ENCODE measurements around the gene MRPL46. TPM values are rescaled to one million over a fixed set of nuclear protein-coding genes. Genes with fewer than 3 reads are reported as not detected.
A peak's percentile ranks its signal among the peaks of the same experiment; 100 is the strongest.

MRPL46 gene
- total and polyA plus RNA-seq, 2 of the 8 experiments (the other 6 are each of a cell fraction or from before 2014, with no cell fraction given), result 17.2 to 24.5 TPM

DNA sequence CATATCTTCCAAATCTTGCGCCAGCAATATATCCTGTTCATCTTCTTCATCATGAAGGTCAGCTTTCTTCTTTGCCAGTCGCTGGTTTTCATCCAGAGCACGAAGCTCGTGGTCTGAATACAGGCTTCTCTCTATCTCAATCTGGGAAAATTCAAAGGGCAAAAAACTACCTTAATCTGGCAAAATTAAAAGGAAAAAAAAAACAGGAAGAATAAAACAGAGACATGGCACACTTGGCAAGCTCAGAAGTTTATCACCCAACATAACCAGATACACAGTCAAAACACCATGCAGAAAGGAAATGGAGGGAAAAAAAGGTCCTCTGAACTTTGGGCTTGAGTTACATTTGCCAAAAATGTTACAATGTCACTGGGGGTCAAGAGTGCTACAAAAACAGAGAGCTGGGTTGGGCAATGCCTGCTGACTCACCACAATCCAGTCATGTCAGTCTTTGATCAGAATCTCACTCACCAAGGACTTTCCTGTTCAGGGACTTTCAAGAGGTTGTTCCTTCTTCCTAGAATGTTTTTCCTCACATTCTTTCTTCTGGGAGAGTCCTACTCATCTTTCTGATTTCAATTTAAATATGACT, 1.5 kb downstream of the MRPL46 start:
- H3K9me3 ChIP-seq (ENCODE audit: insufficient read depth in 2 of 2, low read depth in 1 of 2, low read length in 1 of 2), result no peaks in the 10 kb centered on the region
- H3K27me3 ChIP-seq (replicated peaks in 1 of 4; ENCODE audit: control insufficient read depth in 3 of 4, extremely low read depth in 1 of 4, insufficient read depth in 3 of 4, low read length in 3 of 4), result no peaks in the 10 kb centered on the region
- no peaks in the 10 kb centered on the region; a peak in 1 of 7 replicates for H3K4me1 ChIP-seq (replicated peaks in 1 of 4; ENCODE audit: control insufficient read depth in 3 of 4, insufficient read depth in 4 of 4, low read length in 3 of 4)
- H2AFZ ChIP-seq (ENCODE audit: low read length), result no peak overlapping the region
- no peak overlapping the region for H3K27ac ChIP-seq (ENCODE audit: low read depth, low read length)
- peak overlapping the region in 1 of 4 experiments; percentile 98; a peak in 3 of 8 replicates for H3K4me3 ChIP-seq (ENCODE audit: extremely low read depth in 1 of 4, insufficient read depth in 2 of 4, low read depth in 3 of 4, low read length in 4 of 4)
- no peak overlapping the region for H4K8ac ChIP-seq (ENCODE audit: extremely low read depth, insufficient read depth, low read length)
- peaks cover 0 to 26% of the 10 kb centered on the region in 2 experiments; a peak in 3 of 4 replicates for H3K79me2 ChIP-seq (ENCODE audit: control insufficient read depth in 1 of 2, insufficient read depth in 2 of 2, low read length in 2 of 2)
- WGBS, 2 experiments (ENCODE audit: extremely low coverage in 1 of 2, insufficient coverage in 1 of 2, insufficient read length in 1 of 2, insufficient replicate concordance in 2 of 2, low coverage in 1 of 2, low lambda C conversion rate in 2 of 2, missing lambda C conversion rate in 1 of 2), result 97% methylated on average over 4 of the region's 4 CpGs; no CpG with 5 or more reads in 1 of the 2 experiments
- H2BK5ac ChIP-seq (ENCODE audit: low read depth, low read length), result no peak overlapping the region
- H4K91ac ChIP-seq (replicated peaks; ENCODE audit: insufficient read length, low read length), result no peak overlapping the region
- no peak overlapping the region for H3K9ac ChIP-seq (replicated peaks in 1 of 4; ENCODE audit: extremely low read depth in 1 of 4, low read depth in 3 of 4, low read length in 3 of 4)
- no peak overlapping the region for H2AK5ac ChIP-seq (ENCODE audit: low read depth, low read length)
- H3K4me2 ChIP-seq (ENCODE audit: insufficient read depth in 1 of 2, low read depth in 2 of 2, low read length in 2 of 2), result peak overlapping the region; percentile 91 to 95; a peak in 2 of 4 replicates
- peaks cover 0 to 36% (median 19%) of the 10 kb centered on the region in 4 experiments; a peak in 7 of 8 replicates for H3K36me3 ChIP-seq (ENCODE audit: control insufficient read depth in 2 of 4, insufficient read depth in 4 of 4, low read length in 3 of 4)
- FAIRE-seq (no peak), DNase-seq (ENCODE audit: low read depth in 1 of 2, low spot score in 2 of 2) (no peak)
- H3K23ac ChIP-seq (ENCODE audit: insufficient read length), result no peak overlapping the region
- H3K23me2 ChIP-seq (ENCODE audit: low read depth, low read length), result peaks cover 7% of the 10 kb centered on the region
- 0 out of 2 replicates have a peak, but pooled peaks cover 5% of the 10 kb centered on the region for H3K79me1 ChIP-seq (ENCODE audit: low read depth, low read length)
- no peak overlapping the region for H3K4ac ChIP-seq (replicated peaks; ENCODE audit: insufficient read length, low read depth, low read length)
- CTCF ChIA-PET (ENCODE audit: partially characterized antibody), result interaction anchor here (0.7 to 3.1 kb wide), 3 partner anchors 10 to 18 kb away, joined by 3 to 11 read pairs (median 4); no protein-coding TSS in a partner anchor
- H4K20me1 ChIP-seq (replicated peaks in 1 of 2; ENCODE audit: control insufficient read depth in 1 of 2, insufficient read depth in 2 of 2, low read length in 2 of 2), result peaks cover 0 to 6% of the 10 kb centered on the region in 2 experiments
- H3K56ac ChIP-seq (replicated peaks; ENCODE audit: insufficient read length, low read depth, low read length), result no peak overlapping the region
- no peak overlapping the region for H2BK15ac ChIP-seq (ENCODE audit: low read length)
- POLR2A ChIA-PET (ENCODE audit: partially characterized antibody), result interaction anchor here (1.1 to 2.2 kb wide), 2 partner anchors 14 kb away, joined by 3 to 7 read pairs; no protein-coding TSS in a partner anchor
- no peak overlapping the region for H3K18ac ChIP-seq (ENCODE audit: extremely low read depth, low read length)
- H4K5ac ChIP-seq (ENCODE audit: insufficient read length, low read depth, low read length), result no peak overlapping the region
- no peak overlapping the region for H2BK12ac ChIP-seq (ENCODE audit: low read depth, low read length)
- H2BK20ac ChIP-seq (ENCODE audit: low read length), result no peak overlapping the region
- H2BK120ac ChIP-seq (replicated peaks; ENCODE audit: low read depth, low read length), result no peak overlapping the region
- no peak overlapping the region for H3K14ac ChIP-seq (ENCODE audit: insufficient read length)
- TF ChIP-seq RAD21 (IDR thresholded peaks at IDR 0.05 in 1 of 2, conservative IDR thresholded peaks at IDR 0.05 in 1 of 2; ENCODE audit: low read depth in 2 of 2, low read length in 2 of 2), result no peak
- no peak for TF ChIP-seq SUZ12 (IDR thresholded peaks at IDR 0.05; ENCODE audit: low read length)
- TF ChIP-seq KDM5A (IDR thresholded peaks at IDR 0.05; ENCODE audit: low read length), result no peak
- no peak for TF ChIP-seq CBX5 (IDR thresholded peaks at IDR 0.05; ENCODE audit: low read depth, low read length)

Measured in H1 (cell line).